Smooth muscle cell (in vitro differentiated cells): ENCODE data around the gene RILPL1. TPM values are rescaled to one million over a fixed set of nuclear protein-coding genes. Genes with fewer than 3 reads are reported as not detected.

Experiments
- DNase-seq: peaks from one replicate; lab custom pipeline; 2025; ENCODE audit not compliant: unreplicated experiment; lab: John Stamatoyannopoulos, UW
- H2AFZ ChIP-seq: fragments of 200-600 bp; sonication (generic); 2 replicates; pipeline ENCODE4 v1.6.0; 2016; ENCODE audit warnings: antibody characterized with exemption, low read depth, mild to moderate bottlenecking
- H3F3A ChIP-seq: fragments of 200-600 bp; sonication (generic); 2 replicates; pipeline ENCODE4 v1.6.0; 2017; ENCODE audit warnings: antibody characterized with exemption, low read depth
- H3K27ac ChIP-seq: fragments of 200-600 bp; sonication (generic); 2 replicates; pipeline ENCODE4 v1.5.1; 2016; ENCODE audit warnings: low read depth, mild to moderate bottlenecking
- H3K27me3 ChIP-seq: fragments of 200-600 bp; sonication (generic); 2 replicates; pipeline ENCODE4 v1.6.1; 2016; ENCODE audit warnings: low read depth, mild to moderate bottlenecking
- H3K36me3 ChIP-seq: fragments of 200-600 bp; sonication (generic); 2 replicates; pipeline ENCODE4 v1.5.1; 2016; ENCODE audit warnings: low read depth
- H3K4me1 ChIP-seq: fragments of 200-600 bp; sonication (generic); 2 replicates; pipeline ENCODE4 v1.5.1; 2016; ENCODE audit warnings: low read depth
- H3K4me2 ChIP-seq: fragments of 200-600 bp; sonication (generic); 2 replicates; pipeline ENCODE4 v1.6.0; 2016; ENCODE audit warnings: mild to moderate bottlenecking
- H3K4me3 ChIP-seq: fragments of 200-600 bp; sonication (generic); 2 replicates; pipeline ENCODE4 v1.5.1; 2016; ENCODE audit warnings: mild to moderate bottlenecking
- H3K79me2 ChIP-seq: fragments of 200-600 bp; sonication (generic); 2 replicates; pipeline ENCODE4 v1.6.0; 2016; ENCODE audit warnings: low read depth, mild to moderate bottlenecking
- H3K9ac ChIP-seq: fragments of 200-600 bp; sonication (generic); 2 replicates; pipeline ENCODE4 v1.6.0; 2016; ENCODE audit warnings: low read depth
- H3K9me3 ChIP-seq: fragments of 200-600 bp; sonication (generic); replicated peaks from 2 replicates; pipeline ENCODE4 v1.5.1; 2016; ENCODE audit warnings: low read depth
- H4K20me1 ChIP-seq: fragments of 200-600 bp; sonication (generic); 2 replicates; pipeline ENCODE4 v1.6.0; 2016; ENCODE audit warnings: low read depth
- WGBS: methylation state at CpG from one replicate; pipeline ENCODE4 v1.1.7; 2016; ENCODE audit warnings: low lambda C conversion rate; 5-methylcytosine and 5-hydroxymethylcytosine counted together
- polyA plus RNA-seq: library from polyadenylated mRNA; unstranded; fragments of >200 nt; fragmentation: Nextera tagmentation; extraction: Ambion mirVana; gene quantifications from 2 replicates; pipeline ENCODE4 v1.2.1, GENCODE V29; 2016
- total RNA-seq: library from RNA; depleted of rRNA; stranded (reverse); fragments of >200 nt; gene quantifications from 2 replicates; pipeline ENCODE4 v1.2.3, GENCODE V29; 2014
- TF ChIP-seq, protein P1 (sequence below): fragments of 200-600 bp; sonication (generic); IDR thresholded peaks from 2 replicates; pipeline ENCODE4 v1.5.1; 2017; ENCODE audit warnings: borderline replicate concordance, mild to moderate bottlenecking, antibody characterized with exemption; ENCODE audit not compliant: insufficient read depth, poor library complexity, severe bottlenecking

RILPL1 gene
- total and polyA plus RNA-seq, 2 experiments from 2014 or later: 17.9 to 29.8 TPM

DNA sequence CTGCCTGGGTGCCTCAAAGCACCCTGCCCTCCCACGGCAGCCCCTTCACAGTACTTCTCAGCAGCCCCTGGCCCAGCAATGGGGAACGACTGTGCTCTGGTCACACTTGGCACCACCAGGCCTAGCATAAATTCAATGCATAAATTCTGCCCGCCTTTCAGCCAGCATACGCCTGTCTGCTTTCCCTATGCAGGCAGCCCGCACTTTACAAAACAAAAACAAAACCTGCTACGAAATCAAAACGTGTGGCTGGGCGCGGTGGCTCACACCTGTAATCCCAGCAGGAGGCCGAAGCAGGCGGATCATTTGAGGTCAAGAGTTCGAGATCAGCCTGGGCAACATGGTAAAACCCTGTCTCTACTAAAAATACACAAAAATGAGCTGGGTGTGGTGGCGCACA lies 42.0 kb downstream of the RILPL1 start:
- Histone ChIP-seq H2AFZ (no peak overlapping the region), H3K27me3 (no peaks in the 10 kb centered on the region), H3K79me2 (no peaks in the 10 kb centered on the region), H3K27ac (no peak overlapping the region), H3K4me3 (no peak overlapping the region), H3K9ac (no peak overlapping the region), H4K20me1 (no peaks in the 10 kb centered on the region), H3K36me3 (no peaks in the 10 kb centered on the region), H3K4me2 (no peak overlapping the region), H3K9me3 (no peaks in the 10 kb centered on the region), H3F3A (no peaks in the 10 kb centered on the region), H3K4me1 (no peaks in the 10 kb centered on the region)
- 95% methylated on average over 13 of the region's 13 CpGs for WGBS
- TF ChIP-seq, protein P1, sequence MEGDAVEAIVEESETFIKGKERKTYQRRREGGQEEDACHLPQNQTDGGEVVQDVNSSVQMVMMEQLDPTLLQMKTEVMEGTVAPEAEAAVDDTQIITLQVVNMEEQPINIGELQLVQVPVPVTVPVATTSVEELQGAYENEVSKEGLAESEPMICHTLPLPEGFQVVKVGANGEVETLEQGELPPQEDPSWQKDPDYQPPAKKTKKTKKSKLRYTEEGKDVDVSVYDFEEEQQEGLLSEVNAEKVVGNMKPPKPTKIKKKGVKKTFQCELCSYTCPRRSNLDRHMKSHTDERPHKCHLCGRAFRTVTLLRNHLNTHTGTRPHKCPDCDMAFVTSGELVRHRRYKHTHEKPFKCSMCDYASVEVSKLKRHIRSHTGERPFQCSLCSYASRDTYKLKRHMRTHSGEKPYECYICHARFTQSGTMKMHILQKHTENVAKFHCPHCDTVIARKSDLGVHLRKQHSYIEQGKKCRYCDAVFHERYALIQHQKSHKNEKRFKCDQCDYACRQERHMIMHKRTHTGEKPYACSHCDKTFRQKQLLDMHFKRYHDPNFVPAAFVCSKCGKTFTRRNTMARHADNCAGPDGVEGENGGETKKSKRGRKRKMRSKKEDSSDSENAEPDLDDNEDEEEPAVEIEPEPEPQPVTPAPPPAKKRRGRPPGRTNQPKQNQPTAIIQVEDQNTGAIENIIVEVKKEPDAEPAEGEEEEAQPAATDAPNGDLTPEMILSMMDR: no peak
- DNase-seq: no peak

DNA sequence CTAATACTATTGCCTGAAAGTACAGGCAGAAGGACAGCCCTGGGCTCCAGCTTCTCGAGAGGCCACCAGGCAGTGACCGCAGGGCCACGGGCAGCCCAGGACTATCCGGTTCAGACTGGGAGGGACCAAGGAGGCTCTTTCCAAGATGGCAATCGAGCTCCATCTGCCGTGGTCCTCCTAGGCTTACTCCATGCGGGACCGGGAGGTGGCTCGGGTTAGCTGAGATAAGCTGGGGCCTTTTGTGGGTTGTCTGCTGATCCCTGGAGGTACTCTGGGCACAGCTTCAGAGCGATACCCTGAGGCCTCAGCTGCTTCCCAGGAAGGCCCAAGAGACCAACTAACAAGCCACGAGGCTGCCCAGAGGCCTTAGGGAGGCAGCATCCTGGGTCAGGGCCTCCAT lies 42.5 kb downstream of the RILPL1 start:
- Histone ChIP-seq H3K27ac (no peak overlapping the region), H3K27me3 (no peaks in the 10 kb centered on the region), H2AFZ (no peak overlapping the region), H3F3A (no peaks in the 10 kb centered on the region), H3K9me3 (no peaks in the 10 kb centered on the region), H3K4me2 (no peak overlapping the region), H3K36me3 (no peaks in the 10 kb centered on the region), H3K79me2 (no peaks in the 10 kb centered on the region), H4K20me1 (no peaks in the 10 kb centered on the region), H3K4me1 (no peaks in the 10 kb centered on the region), H3K9ac (no peak overlapping the region), H3K4me3 (no peak overlapping the region)
- TF ChIP-seq, protein P1: no peak
- DNase-seq: no peak
- WGBS: 91% methylated on average over 11 of the region's 11 CpGs

DNA sequence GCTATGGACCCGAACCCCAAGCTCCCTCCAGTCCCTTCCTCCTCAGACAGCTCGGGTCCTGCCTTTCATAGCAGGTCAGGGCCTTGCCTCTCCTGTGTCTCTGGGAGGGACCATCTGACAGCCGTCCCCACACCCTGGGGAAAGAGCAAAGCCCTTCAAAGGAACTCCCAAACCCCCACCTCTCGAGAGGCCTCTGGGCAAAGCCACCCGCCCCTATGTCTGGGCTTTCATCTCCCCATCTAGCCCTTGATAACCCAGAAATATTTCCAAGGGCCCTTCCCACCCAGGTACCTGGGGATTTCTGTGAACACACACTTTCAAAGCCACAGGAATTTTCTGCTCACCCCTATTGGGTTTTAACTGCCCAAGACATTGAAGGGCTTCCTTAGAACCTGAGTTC lies 43.4 kb downstream of the RILPL1 start:
- Histone ChIP-seq H3K4me2 (no peak overlapping the region), H4K20me1 (no peaks in the 10 kb centered on the region), H3K36me3 (no peaks in the 10 kb centered on the region), H3K27ac (no peak overlapping the region), H3F3A (no peaks in the 10 kb centered on the region), H3K9ac (no peak overlapping the region), H2AFZ (no peak overlapping the region), H3K4me1 (no peaks in the 10 kb centered on the region), H3K9me3 (no peaks in the 10 kb centered on the region), H3K4me3 (no peak overlapping the region), H3K79me2 (no peaks in the 10 kb centered on the region), H3K27me3 (no peaks in the 10 kb centered on the region)
- 80% methylated on average over 5 of the region's 5 CpGs for WGBS
- DNase-seq: no peak
- TF ChIP-seq, protein P1: no peak

DNA sequence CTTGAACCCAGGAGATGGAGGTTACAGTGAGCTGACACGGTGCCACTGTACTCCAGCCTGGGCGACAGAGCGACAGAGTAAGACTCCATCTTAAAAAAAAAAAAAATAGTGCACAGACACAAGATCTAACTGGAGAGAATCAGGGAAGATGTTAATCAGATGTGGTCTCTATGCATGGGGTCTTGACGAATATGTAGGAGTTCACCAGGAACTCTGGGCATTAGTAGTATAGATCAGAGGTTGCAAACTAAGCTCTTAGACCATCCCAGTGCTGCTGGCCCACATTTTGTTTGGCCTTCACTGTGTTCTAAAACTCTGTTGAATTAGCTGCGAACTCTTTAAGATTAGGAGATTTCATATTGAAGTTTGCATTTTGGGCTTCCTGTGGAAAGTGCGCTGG lies 43.9 kb downstream of the RILPL1 start:
- H3K4me3 ChIP-seq: no peak overlapping the region
- H3K36me3 ChIP-seq: no peaks in the 10 kb centered on the region
- H3K9ac ChIP-seq: no peak overlapping the region
- TF ChIP-seq, protein P1: no peak
- H3K9me3 ChIP-seq: no peaks in the 10 kb centered on the region
- DNase-seq: no peak
- H3K27ac ChIP-seq: no peak overlapping the region
- no peaks in the 10 kb centered on the region for H3F3A ChIP-seq
- no peaks in the 10 kb centered on the region for H4K20me1 ChIP-seq
- H3K27me3 ChIP-seq: no peaks in the 10 kb centered on the region
- no peaks in the 10 kb centered on the region for H3K4me1 ChIP-seq
- H3K4me2 ChIP-seq: no peak overlapping the region
- no peak overlapping the region for H2AFZ ChIP-seq
- 96% methylated on average over 6 of the region's 6 CpGs for WGBS
- no peaks in the 10 kb centered on the region for H3K79me2 ChIP-seq
